NT2/D1 (cell line): Measurements from ENCODE around the gene POLR3K.
"Not testable (repeated sequence)": the region's sequence is repeated elsewhere in the genome, so short reads cannot be mapped to it uniquely, and the experiment has no call there.

Experiments
- DNase-seq: peaks from one replicate; pipeline ENCODE4 v3.0.0-alpha.2; 2011; ENCODE audit warnings: low read depth, low spot score
- H3K27me3 ChIP-seq: 2 replicates; pipeline ENCODE4 v1.6.0; 2011; ENCODE audit warnings: mild to moderate bottlenecking; ENCODE audit not compliant: insufficient read length, insufficient read depth
- H3K36me3 ChIP-seq: 2 replicates; pipeline ENCODE4 v1.6.1; 2011; ENCODE audit warnings: mild to moderate bottlenecking, low read length, mixed read lengths; ENCODE audit not compliant: insufficient read depth, insufficient read length
- H3K4me1 ChIP-seq: 2 replicates; pipeline ENCODE4 v1.5.1; 2011; ENCODE audit not compliant: insufficient read depth, insufficient read length
- H3K4me3 ChIP-seq: 2 replicates; pipeline ENCODE4 v1.5.1; 2011; ENCODE audit warnings: low read depth; ENCODE audit not compliant: insufficient read length
- H3K9ac ChIP-seq: 2 replicates; pipeline ENCODE4 v1.6.0; 2011; ENCODE audit warnings: low read depth; ENCODE audit not compliant: insufficient read length
- H3K9me3 ChIP-seq: 2 replicates; pipeline ENCODE4 v1.5.1; 2011; ENCODE audit warnings: mild to moderate bottlenecking, low read length; ENCODE audit not compliant: insufficient read depth
- SUZ12 ChIP-seq: IDR thresholded peaks from 2 replicates; pipeline ENCODE4 v1.6.1; 2011; ENCODE audit not compliant: insufficient read length, insufficient read depth; ENCODE audit errors: extremely low read depth
- YY1 ChIP-seq: IDR thresholded peaks from 2 replicates; pipeline ENCODE4 v1.6.1; 2011; ENCODE audit not compliant: insufficient read length, insufficient read depth
- ZNF274 ChIP-seq: IDR thresholded peaks from 2 replicates; pipeline ENCODE4 v1.6.1; 2011; ENCODE audit warnings: mild to moderate bottlenecking, low read depth, low read length

POLR3K gene

DNA sequence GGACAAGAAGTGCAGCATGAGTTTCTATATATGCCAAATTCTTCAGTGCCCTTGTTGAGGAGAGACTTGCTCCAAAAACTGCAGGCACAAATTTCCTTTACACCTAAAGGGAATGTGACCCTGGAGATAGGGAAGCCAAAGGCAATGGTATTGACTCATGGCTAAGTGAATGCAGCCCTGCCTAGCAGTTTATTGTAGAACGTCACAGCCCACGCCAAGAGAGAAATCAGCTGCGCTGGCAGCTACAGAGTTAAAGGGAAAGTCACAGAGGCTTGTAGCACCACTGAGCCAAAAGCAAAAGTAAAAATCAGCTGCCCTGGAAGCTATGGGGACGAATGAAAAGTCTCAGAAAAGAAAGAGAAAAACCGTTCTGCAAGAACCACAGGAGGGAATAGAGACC, 10.1 kb downstream of the POLR3K start:
- no peak for DNase-seq
- no peak overlapping the region for H3K9ac ChIP-seq
- TF ChIP-seq SUZ12 = no peak
- no peak for TF ChIP-seq YY1
- TF ChIP-seq ZNF274 = no peak
- H3K4me3 ChIP-seq = no peak overlapping the region
- H3K9me3 ChIP-seq = peaks cover 19% of the 10 kb centered on the region
- H3K4me1 ChIP-seq = peaks cover 7% of the 10 kb centered on the region
- no peaks in the 10 kb centered on the region for H3K27me3 ChIP-seq
- H3K36me3 ChIP-seq = peaks cover 88% of the 10 kb centered on the region

DNA sequence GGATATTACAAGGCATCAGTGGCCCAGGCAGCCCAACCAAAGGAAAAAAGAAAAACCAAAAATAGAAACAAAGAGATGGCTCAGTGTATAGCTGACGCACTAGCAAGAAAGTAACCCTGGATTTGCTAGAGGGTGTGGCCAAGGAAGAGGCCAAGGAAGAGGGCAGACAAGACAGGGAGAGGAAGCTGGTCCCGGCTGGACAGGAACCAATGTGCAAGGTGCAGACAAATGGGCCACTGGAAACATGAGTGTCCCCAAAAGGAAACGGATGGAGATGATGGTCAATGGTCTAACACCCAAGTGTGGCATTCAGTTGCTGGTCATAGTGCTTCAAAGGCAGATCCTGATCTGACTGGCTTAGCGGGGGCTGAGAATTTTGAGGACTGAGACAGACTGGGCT, 10.7 kb downstream of the POLR3K start:
- H3K9me3 ChIP-seq = peaks cover 19% of the 10 kb centered on the region
- H3K4me1 ChIP-seq = peaks cover 7% of the 10 kb centered on the region
- no peak overlapping the region for H3K9ac ChIP-seq
- no peaks in the 10 kb centered on the region for H3K27me3 ChIP-seq
- no peak for DNase-seq
- TF ChIP-seq SUZ12 (no peak), YY1 (no peak), ZNF274 (no peak)
- no peak overlapping the region for H3K4me3 ChIP-seq
- H3K36me3 ChIP-seq = peaks cover 89% of the 10 kb centered on the region

DNA sequence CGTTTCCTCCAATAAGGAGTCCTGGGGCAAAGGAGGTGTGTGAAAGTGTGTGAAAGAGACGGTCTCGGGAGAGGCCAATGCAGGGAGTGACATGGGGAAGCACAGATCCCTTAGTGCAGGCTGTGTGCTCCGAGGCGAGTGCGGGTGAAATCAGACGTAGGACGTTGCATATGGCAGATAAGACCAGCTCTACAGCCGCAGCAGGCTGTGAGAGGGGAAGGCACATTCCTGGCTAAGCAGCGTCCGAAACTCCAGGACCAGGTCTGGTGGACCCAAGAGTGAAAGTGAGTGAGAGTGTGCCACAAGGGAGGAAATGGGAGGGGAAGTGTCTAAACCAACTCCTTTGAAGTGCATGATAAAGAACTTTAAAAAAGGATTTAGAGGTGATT, 11.3 kb downstream of the POLR3K start:
- Histone ChIP-seq H3K4me3 (no peak overlapping the region), H3K9ac (no peak overlapping the region), H3K36me3 (peaks cover 89% of the 10 kb centered on the region), H3K4me1 (peaks cover 7% of the 10 kb centered on the region), H3K9me3 (peaks cover 19% of the 10 kb centered on the region), H3K27me3 (no peaks in the 10 kb centered on the region)
- TF ChIP-seq ZNF274 = no peak
- TF ChIP-seq YY1 = no peak
- TF ChIP-seq SUZ12 = no peak
- no peak for DNase-seq

DNA sequence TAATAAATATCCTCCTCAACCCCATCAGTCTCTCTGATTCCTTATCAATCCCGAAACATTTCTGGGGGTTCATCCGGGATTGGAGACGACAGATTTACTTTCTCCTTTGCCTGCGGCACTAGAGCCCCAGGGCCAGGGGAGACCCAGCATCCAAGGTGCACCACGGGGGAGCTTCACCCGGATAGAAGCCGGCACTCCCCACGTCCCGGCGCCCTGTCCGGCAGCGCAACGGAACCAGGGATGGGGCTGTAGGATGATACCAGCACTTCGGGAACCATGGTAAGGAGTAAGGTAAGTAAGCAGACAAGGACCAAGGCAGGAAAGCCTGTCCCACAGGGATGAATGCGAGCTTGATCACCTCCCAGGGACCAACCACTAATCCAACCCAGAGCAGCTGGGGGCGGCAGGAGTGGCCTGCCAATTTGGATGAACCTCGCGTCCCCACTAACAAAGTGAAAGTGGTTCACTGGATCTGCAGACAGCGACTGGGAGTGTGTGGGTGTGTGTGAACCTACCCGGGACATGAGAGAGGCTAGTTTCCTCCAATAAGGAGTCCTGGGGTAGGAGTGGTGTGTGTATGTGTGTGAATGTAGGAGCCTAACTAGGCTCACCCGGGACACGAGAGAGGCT, 11.9 kb downstream of the POLR3K start:
- no peak for TF ChIP-seq ZNF274
- TF ChIP-seq YY1 = no peak
- TF ChIP-seq SUZ12 = no peak
- Histone ChIP-seq H3K9ac (no peak overlapping the region), H3K9me3 (peaks cover 19% of the 10 kb centered on the region), H3K36me3 (peaks cover 88% of the 10 kb centered on the region), H3K4me1 (peaks cover 7% of the 10 kb centered on the region), H3K4me3 (no peak overlapping the region), H3K27me3 (no peaks in the 10 kb centered on the region)
- no peak for DNase-seq

DNA sequence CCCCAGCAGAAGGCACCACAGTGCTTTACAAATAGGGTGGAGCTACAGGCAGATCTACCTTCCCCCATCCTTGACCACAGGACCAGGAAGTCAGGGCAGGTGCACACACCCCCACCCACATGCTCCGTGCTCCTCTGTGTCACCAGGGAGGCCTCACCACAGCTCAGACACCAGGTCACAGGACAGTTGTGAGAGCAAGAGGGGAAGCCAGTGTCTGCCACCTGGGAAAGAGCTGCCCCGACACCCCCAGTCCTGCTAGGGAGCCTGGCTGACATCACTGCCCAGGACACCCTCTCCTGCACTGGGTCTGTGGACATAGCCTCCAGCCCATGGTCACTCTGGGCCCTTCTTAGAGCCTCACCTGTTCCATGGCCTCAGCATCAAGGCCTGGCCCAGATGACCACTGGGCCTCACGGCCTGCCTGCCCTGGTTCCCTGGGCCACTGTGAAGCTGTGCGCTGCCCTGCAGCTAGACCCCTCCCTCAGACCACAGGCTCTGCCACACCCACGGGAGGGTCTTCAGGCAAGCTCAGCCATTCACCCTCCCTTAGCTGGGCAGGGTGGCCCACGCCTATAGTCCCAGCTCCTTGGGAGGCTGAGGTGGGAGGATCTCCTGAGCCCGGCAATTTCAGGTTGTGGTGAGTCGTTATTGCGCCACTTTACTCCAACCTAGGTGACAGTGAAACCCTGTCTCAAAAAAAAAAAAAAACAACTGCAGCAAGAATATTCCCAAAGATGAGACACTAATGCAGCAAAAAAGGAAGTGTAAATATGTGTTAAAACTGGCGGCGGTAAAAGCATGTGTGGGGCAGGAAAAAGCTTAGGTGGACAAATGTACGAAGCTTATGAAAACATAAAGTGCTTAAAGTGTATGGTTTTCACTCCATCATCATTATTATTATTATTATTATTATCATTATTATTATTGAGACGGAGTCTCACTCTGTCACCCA, 14.2 kb downstream of the POLR3K start:
- TF ChIP-seq YY1 (no peak), SUZ12 (no peak), ZNF274 (no peak)
- no peak overlapping the region for H3K9ac ChIP-seq
- no peak for DNase-seq
- no peak overlapping the region for H3K4me3 ChIP-seq
- no peaks in the 10 kb centered on the region for H3K27me3 ChIP-seq
- H3K4me1 ChIP-seq = peaks cover 11% of the 10 kb centered on the region
- H3K9me3 ChIP-seq = peaks cover 19% of the 10 kb centered on the region
- H3K36me3 ChIP-seq = peaks cover 84% of the 10 kb centered on the region

DNA sequence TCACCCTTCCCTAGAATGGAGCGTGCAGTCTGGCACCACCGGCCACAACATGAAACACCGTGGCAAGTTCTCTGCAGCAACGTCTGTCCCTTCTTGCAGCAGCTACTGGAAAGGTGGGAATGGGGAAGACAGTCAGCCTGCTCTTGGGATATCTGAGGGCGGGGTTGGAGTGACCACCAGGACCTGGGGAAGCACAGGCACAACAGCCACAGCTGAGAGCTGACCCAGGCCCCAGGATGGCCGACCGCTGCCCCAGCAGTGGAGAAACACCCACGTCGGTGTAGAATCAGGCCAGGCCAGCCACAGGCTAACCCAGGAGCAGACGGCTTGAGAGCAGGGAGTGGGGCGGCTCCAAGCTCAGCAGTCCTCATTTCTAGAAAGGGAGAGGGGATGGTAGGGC, 15.2 kb downstream of the POLR3K start:
- H3K9me3 ChIP-seq = peaks cover 19% of the 10 kb centered on the region
- H3K36me3 ChIP-seq = peaks cover 83% of the 10 kb centered on the region
- DNase-seq, H3K27me3 ChIP-seq, H3K4me3 ChIP-seq, H3K9ac ChIP-seq: not testable (repeated sequence)
- peaks cover 11% of the 10 kb centered on the region for H3K4me1 ChIP-seq

DNA sequence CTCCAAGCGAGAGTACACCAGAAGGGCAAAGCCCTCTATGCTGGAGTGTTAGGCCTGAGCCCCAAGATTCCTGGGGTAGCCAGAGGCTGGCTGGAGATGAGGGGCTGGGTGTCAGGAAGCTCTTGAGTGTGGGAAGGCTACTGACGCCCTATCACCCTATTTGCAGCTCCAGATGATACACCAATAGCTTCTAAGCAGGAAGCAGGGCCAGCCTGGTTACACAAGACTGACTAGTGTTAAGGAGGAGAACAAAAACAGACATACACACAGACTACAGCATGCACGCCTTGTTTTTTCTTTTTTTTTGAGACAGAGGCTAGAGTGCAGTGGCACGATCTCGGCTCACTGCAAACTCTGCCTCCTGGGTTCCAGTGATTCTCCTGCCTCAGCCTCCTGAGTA, 15.9 kb downstream of the POLR3K start:
- TF ChIP-seq ZNF274 (no peak), SUZ12 (no peak), YY1 (no peak)
- H3K9ac ChIP-seq = no peak overlapping the region
- no peak overlapping the region for H3K4me3 ChIP-seq
- H3K9me3 ChIP-seq = peaks cover 12% of the 10 kb centered on the region
- H3K27me3 ChIP-seq = no peaks in the 10 kb centered on the region
- DNase-seq = no peak
- H3K4me1 ChIP-seq = peaks cover 11% of the 10 kb centered on the region
- peaks cover 76% of the 10 kb centered on the region for H3K36me3 ChIP-seq
